ENCODE results near the gene TUBB4B.

TUBB4B gene

GRCh38 chr9:137240841-137241489 is at the start of gene TUBB4B:
Gene TUBB4B, plus strand, starts transcription at chr9:137241287. Its CDS starts 74 bp downstream, at chr9:137241361.
- DNase-seq, result peak; percentile 99

GRCh38 chr9:137191691-137192447 is 49.2 kb upstream of the TUBB4B start:
- DNase-seq, result no peak

GRCh38 chr9:137192448-137192780 is 48.7 kb upstream of the TUBB4B start:
- no peak for DNase-seq

GRCh38 chr9:137192859-137193258 is 48.2 kb upstream of the TUBB4B start:
- no peak for DNase-seq

- DNase-seq, result no peak
Measured at GRCh38 chr9:137193771-137194170, 47.3 kb upstream of the TUBB4B start.

- no peak for DNase-seq
Measured at GRCh38 chr9:137194388-137194787, 46.7 kb upstream of the TUBB4B start.

GRCh38 chr9:137194909-137195308 is 46.2 kb upstream of the TUBB4B start:
- no peak for DNase-seq

GRCh38 chr9:137195525-137196220 is 45.4 kb upstream of the TUBB4B start:
- DNase-seq, result no peak

- peak; percentile 37 for DNase-seq
Measured at GRCh38 chr9:137198051-137198901, 42.8 kb upstream of the TUBB4B start.

- peak; percentile 41 for DNase-seq
Measured at GRCh38 chr9:137198902-137199283, 42.2 kb upstream of the TUBB4B start.

- peak; percentile 47 for DNase-seq
Measured at GRCh38 chr9:137199411-137200121, 41.5 kb upstream of the TUBB4B start.

- peak; percentile 100 for DNase-seq
Measured at GRCh38 chr9:137200311-137201204, 40.5 kb upstream of the TUBB4B start, which contains the start of gene TPRN. Gene TPRN, minus strand, starts transcription at chr9:137200741. Its CDS starts 30 bp downstream, at chr9:137200711.

- DNase-seq, result peak; percentile 41
Measured at GRCh38 chr9:137201205-137201868, 39.8 kb upstream of the TUBB4B start.

GRCh38 chr9:137202966-137203365 is 38.1 kb upstream of the TUBB4B start:
- DNase-seq, result no peak

GRCh38 chr9:137204731-137205125 is 36.4 kb upstream of the TUBB4B start:
- peak; percentile 47 for DNase-seq

GRCh38 chr9:137205126-137206069 is 35.7 kb upstream of the TUBB4B start, which contains the start of the genes NDOR1 and TMEM203:
Gene NDOR1, plus strand, starts transcription at chr9:137205700. Its CDS starts 78 bp downstream, at chr9:137205778.
Gene TMEM203, minus strand, starts transcription at chr9:137205648. Its CDS starts 234 bp downstream, at chr9:137205414.
- DNase-seq, result peak; percentile 99

GRCh38 chr9:137206602-137207001 is 34.5 kb upstream of the TUBB4B start:
- no peak for DNase-seq

- DNase-seq, result no peak
Measured at GRCh38 chr9:137211532-137211931, 29.6 kb upstream of the TUBB4B start.

- DNase-seq, result peak; percentile 79
Measured at GRCh38 chr9:137212520-137212919, 28.6 kb upstream of the TUBB4B start.

Measured in 8988T (cell line).